Pancreas (tissue), 10 donors: ENCODE measurements around the gene ANKS1A. TPM values are rescaled to one million over a fixed set of nuclear protein-coding genes. Genes with fewer than 3 reads are reported as not detected.
"Not testable (repeated sequence)": the region's sequence is repeated elsewhere in the genome, so short reads cannot be mapped to it uniquely, and the experiment has no call there.

Experiments
- ATAC-seq, 4 donors: fragments of 200-7000 bp; cut with Tn5 transposase; one replicate each; pipeline versions ENCODE4 v1.8.0 to v1.9.1; 2020; ENCODE audit warnings: mild to moderate bottlenecking in 4 of 4, moderate library complexity in 4 of 4
- DNase-seq, 6 donors: peaks; one replicate each; pipeline ENCODE4 v3.0.0-alpha.2; 2020
- FAIRE-seq: peaks from 2 replicates; lab custom pipeline; 2012; peaks lifted over from hg19 to GRCh38; lab: Jason Lieb, UNC
- H3K27ac ChIP-seq, 4 donors: fragments of 200-600 bp; sonication (generic); 1 replicate in 3 of 4; 2 replicates in 1 of 4; pipeline versions ENCODE4 v1.5.0 to v1.8.0; 2020
- H3K27me3 ChIP-seq, 4 donors: fragments of 200-600 bp; one replicate each; pipeline ENCODE4 v1.8.0; 2021
- H3K36me3 ChIP-seq, 3 donors: fragments of 200-600 bp; sonication (generic) in 1 of 3; one replicate each; pipeline versions ENCODE4 v1.5.0 to v1.8.0; 2020 to 2021
- H3K4me1 ChIP-seq, 3 donors: fragments of 200-600 bp; one replicate each; pipeline ENCODE4 v1.8.0; 2021
- H3K4me3 ChIP-seq, 4 donors: fragments of 200-600 bp; sonication (generic) in 2 of 4; one replicate each; pipeline versions ENCODE4 v1.5.0 to v1.8.0; 2020 to 2021
- H3K9me3 ChIP-seq, 4 donors: fragments of 200-600 bp; one replicate each; pipeline ENCODE4 v1.8.0; 2021
- WGBS, 2 donors: extraction: QIAGEN DNeasy Blood & Tissue Kit; methylation state at CpG; one replicate each; pipeline ENCODE4 v1.1.7; 2013; 5-methylcytosine and 5-hydroxymethylcytosine counted together
- intact Hi-C, 3 donors: fragments of 100-400 bp; cut with DNase I; formaldehyde crosslinking; loops; one replicate each; pipeline versions ENCODE4 v1.11.1 to v1.14.2; 2022
- polyA plus RNA-seq, 2 donors: library from polyadenylated mRNA; stranded (reverse); fragments of 200-250 nt; gene quantifications; one replicate each; pipeline ENCODE4 v1.2.3, GENCODE V29; 2013
- total RNA-seq, 6 donors: library from RNA; stranded (reverse); fragmentation: NEBNext Ultra II Directional in 4 of 6; extraction: Animal tissue kit (Norgen Biotek cat#: 25700) in 4 of 6; gene quantifications; one replicate each; pipeline versions ENCODE4 v1.2.1 to v1.2.4, GENCODE V29; 2021 to 2023
- TF ChIP-seq, protein P1 (sequence below), 4 donors: fragments of 200-600 bp; sonication (generic) in 3 of 4; IDR thresholded peaks; one replicate each; pipeline versions ENCODE4 v1.5.0 to v1.8.0; 2021; ENCODE audit warnings: antibody characterized with exemption in 4 of 4
- donor health status: healthy with polysubstance abuse.
- donor health status: DM: no; HTN: no; CAD: no; lungs with moderate emphysema.
- donor health status: DM: no; HTN: no; CAD: no.
- donor health status: control.
- donor health status: control.
- donor health status: Bipolar disorder and iron deficiency.
- donor health status: DM: yes; HTN: yes; CAD: no.
- donor health status: DM: no; HTN: no; CAD: no.
- donor health status: DM: no; HTN: no; CAD: no.
- donor health status: DM: yes; HTN: yes; CAD: no.

Gene ANKS1A
- total and polyA plus RNA-seq, 8 donors = 6.1 to 16.7 (median 8.0) TPM

DNA sequence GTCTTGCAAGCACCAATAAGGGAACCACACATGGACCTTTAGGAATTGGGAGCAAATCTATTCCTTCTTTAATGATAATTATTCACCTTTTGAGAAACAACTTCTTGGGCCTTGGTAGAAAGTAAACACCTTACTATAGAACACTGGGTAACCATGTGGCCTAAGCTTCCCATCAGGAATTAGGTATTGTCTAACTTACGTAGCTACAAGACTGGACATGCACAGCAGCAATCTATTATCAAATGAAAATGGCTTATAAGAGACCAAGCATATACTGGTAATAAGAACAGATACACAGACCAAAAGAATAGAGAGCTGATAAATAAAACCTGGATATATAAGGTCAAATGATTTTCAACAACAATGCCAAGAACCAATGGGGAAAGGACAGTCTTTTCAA is 235.3 kb downstream of the ANKS1A start:
- Histone ChIP-seq H3K4me1 (no peaks in the 10 kb centered on the region), H3K4me3 (no peak overlapping the region), H3K27me3 (peaks cover 0 to 2% (median 0%) of the 10 kb centered on the region in 4 donors), H3K36me3 (no peaks in the 10 kb centered on the region), H3K27ac (no peak overlapping the region), H3K9me3 (no peaks in the 10 kb centered on the region)
- 89 to 100% methylated on average over 1 of the region's 1 CpG for WGBS, 2 donors
- TF ChIP-seq, protein P1, sequence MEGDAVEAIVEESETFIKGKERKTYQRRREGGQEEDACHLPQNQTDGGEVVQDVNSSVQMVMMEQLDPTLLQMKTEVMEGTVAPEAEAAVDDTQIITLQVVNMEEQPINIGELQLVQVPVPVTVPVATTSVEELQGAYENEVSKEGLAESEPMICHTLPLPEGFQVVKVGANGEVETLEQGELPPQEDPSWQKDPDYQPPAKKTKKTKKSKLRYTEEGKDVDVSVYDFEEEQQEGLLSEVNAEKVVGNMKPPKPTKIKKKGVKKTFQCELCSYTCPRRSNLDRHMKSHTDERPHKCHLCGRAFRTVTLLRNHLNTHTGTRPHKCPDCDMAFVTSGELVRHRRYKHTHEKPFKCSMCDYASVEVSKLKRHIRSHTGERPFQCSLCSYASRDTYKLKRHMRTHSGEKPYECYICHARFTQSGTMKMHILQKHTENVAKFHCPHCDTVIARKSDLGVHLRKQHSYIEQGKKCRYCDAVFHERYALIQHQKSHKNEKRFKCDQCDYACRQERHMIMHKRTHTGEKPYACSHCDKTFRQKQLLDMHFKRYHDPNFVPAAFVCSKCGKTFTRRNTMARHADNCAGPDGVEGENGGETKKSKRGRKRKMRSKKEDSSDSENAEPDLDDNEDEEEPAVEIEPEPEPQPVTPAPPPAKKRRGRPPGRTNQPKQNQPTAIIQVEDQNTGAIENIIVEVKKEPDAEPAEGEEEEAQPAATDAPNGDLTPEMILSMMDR (IDR thresholded peaks at IDR 0.05) = no peak
- intact Hi-C loops = no loop called here
- FAIRE-seq = no peak
- DNase-seq = no peak
- no peak for ATAC-seq

DNA sequence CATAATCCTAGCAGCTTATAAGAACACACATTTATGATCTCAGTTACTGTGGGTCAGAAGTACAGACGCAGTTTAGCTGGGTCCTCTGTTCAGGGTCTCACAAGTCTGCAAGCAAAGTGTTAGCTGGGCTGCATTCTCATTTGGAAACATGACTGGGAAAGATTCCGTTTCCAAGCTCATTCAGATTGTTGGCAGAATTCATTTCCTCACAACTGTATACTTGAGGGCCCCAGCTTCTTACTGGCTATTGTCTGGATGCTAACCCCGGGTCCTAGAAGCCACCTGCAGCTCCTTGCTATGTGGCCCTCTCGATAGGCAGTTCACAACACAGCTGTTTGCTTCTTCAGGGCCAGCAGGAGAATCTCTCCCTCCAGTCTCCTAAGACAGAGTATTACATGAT is 239.0 kb downstream of the ANKS1A start:
- FAIRE-seq (no peak), DNase-seq (no peak), ATAC-seq (no peak)
- H3K9me3 ChIP-seq = no peaks in the 10 kb centered on the region
- H3K27me3 ChIP-seq = no peaks in the 10 kb centered on the region
- TF ChIP-seq, protein P1 (IDR thresholded peaks at IDR 0.05) = no peak
- intact Hi-C loops = no loop called here
- H3K4me1 ChIP-seq = no peaks in the 10 kb centered on the region
- 63 to 69% methylated on average over 4 of the region's 4 CpGs for WGBS, 2 donors
- no peak overlapping the region for H3K27ac ChIP-seq
- H3K36me3 ChIP-seq = no peaks in the 10 kb centered on the region
- no peak overlapping the region for H3K4me3 ChIP-seq

DNA sequence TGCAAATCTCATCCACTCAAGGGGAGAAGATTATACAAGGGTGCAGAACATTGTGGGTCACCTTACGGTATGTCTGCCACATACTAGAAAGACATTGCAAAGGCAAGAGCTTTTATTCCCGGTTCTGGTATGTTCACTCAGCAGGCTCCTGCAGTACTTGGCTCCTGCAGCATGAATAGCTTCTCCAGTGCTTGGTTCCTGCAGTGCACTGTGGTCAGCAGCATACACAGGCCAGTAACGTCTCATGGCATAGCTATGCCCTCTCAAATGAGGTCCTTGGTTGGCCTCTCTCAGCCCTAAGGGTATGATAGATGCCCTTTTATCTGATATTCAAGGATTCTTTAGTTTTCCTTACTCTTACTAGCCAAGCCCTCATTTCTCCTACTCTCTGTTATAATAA is 239.4 kb downstream of the ANKS1A start:
- Histone ChIP-seq H3K27me3 (no peaks in the 10 kb centered on the region), H3K27ac (no peak overlapping the region), H3K4me1 (no peaks in the 10 kb centered on the region), H3K9me3 (no peaks in the 10 kb centered on the region), H3K4me3 (no peak overlapping the region), H3K36me3 (no peaks in the 10 kb centered on the region)
- FAIRE-seq = no peak
- TF ChIP-seq, protein P1 (IDR thresholded peaks at IDR 0.05) = no peak
- intact Hi-C loops = no loop called here
- no peak for ATAC-seq
- no peak for DNase-seq
- WGBS, 2 donors = 82% methylated on average over 3 of the region's 3 CpGs

DNA sequence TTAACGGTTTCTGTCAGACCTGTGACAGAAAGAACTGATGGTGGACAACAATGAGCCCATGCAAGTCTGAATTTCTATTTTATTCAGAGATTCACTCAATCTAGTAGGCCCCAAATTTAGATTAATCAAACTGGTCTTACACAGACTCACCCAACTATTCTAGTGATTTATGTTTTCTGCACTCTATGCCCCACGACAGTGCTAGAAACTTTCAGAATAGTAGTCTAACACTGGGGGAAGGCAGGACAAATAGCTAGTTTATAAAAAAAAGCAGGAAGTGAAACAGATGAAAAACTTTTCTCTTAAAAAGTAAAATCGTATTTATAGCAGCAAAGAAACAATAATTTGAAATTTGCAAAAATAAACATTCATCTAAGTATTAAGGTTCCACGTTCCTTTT is 247.1 kb downstream of the ANKS1A start:
- Histone ChIP-seq H3K9me3 (no peaks in the 10 kb centered on the region), H3K27ac (no peak overlapping the region), H3K27me3 (peaks cover 0 to 5% (median 0%) of the 10 kb centered on the region in 4 donors), H3K4me1 (no peaks in the 10 kb centered on the region), H3K4me3 (no peak overlapping the region), H3K36me3 (no peaks in the 10 kb centered on the region)
- intact Hi-C loops = loop anchor here in 1 of 3 donors (5.0 kb wide), 1 partner anchor 149 kb away; no protein-coding TSS in a partner anchor
- DNase-seq (no peak), FAIRE-seq (no peak), ATAC-seq (no peak)
- TF ChIP-seq, protein P1 (IDR thresholded peaks at IDR 0.05) = no peak
- 72 to 80% methylated on average over 3 of the region's 4 CpGs for WGBS, 2 donors

DNA sequence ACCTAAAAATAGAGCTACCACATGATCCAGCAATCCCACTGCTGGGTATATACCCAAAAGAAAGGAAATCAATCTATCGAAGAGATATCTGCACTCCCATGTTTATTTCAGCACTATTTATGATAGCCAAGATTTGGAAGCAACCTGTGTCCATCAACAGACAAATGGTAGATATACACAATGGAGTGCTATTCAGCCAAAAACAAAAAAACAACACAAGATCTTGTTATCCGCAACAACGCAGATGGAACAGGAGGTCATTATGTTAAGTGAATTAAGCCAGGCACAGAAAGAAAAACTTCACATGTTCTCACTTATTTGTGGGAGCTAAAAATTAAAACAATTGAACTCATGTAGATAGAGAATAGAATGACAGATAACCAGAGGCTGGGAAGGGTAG is 249.1 kb downstream of the ANKS1A start:
- intact Hi-C loops = loop anchor here in 1 of 3 donors (5.0 kb wide), 1 partner anchor 151 kb away; no protein-coding TSS in a partner anchor
- WGBS, 2 donors = 70 to 76% methylated on average over 3 of the region's 3 CpGs
- not testable (repeated sequence) for FAIRE-seq

More for the DNA sequence above, 249.1 kb downstream of the ANKS1A start:
- H3K4me3 ChIP-seq, H3K9me3 ChIP-seq, H3K36me3 ChIP-seq, DNase-seq, ATAC-seq, H3K4me1 ChIP-seq, H3K27me3 ChIP-seq, H3K27ac ChIP-seq: not testable (repeated sequence)
